GM18858 (cell line): Measurements from ENCODE around the gene STARD8.
"Not testable (repeated sequence)": the region's sequence is repeated elsewhere in the genome, so short reads cannot be mapped to it uniquely, and the experiment has no call there.

ENCODE experiments used
- ATAC-seq: cut with Tn5 transposase; IDR thresholded peaks from one replicate; pipeline ENCODE4 v1.9.1; 2021; ENCODE audit not compliant: unreplicated experiment

STARD8 gene

DNA sequence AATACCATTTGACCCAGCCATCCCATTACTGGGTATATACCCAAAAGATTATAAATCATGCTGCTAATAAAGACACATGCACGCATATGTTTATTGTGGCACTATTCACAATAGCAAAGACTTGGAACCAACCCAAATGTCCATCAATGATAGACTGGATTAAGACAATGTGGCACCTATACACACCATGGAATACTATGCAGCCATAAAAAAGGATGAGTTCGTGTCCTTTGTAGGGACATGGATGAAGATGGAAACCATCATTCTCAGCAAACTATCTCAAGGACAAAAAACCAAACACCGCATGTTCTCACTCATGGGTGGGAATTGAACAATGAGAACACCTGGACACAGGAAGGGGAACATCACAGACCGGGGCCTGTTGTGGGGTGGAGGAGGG is 9.0 kb downstream of the STARD8 start:
- not testable (repeated sequence) for ATAC-seq

DNA sequence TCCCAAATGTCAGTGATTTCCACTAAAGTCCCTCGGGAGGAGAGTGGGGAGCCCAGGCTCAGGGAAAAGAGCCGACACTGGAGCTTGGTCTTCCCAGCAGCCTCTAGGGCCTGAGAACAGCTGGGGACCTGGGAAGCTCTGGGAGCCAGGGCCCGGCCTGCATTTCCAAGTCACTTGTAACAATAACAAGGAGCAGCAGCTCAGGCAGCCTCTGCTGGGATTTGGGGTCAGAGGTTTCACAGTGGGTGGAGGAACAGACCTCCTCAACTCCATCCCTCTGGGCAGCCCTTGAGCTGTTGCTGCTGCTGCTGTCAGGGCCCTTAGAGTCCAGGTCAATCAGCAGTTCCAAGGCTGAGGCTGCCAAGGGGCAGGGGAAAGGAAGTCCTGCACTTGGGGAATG is 11.1 kb downstream of the STARD8 start:
- ATAC-seq: no peak

DNA sequence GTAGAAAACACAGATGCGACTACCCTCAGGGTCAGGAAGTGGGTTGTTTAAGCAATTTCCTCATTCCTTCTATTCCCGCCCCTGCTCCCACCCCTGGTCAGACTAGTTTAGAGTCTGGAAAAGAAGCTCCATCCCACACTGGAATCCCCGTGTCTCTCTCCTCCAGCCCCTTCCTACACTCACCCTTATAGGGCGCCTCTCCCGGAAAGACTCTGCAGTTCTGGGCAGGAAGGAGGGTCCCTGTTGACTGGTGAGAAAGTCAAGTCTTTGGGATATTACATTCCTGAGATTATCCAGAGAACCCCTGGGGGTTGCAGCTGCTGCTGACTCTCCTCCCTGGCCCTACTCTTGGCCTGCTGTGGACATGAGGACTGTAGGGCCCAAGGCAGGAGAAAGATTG is 11.9 kb downstream of the STARD8 start:
- ATAC-seq: no peak

DNA sequence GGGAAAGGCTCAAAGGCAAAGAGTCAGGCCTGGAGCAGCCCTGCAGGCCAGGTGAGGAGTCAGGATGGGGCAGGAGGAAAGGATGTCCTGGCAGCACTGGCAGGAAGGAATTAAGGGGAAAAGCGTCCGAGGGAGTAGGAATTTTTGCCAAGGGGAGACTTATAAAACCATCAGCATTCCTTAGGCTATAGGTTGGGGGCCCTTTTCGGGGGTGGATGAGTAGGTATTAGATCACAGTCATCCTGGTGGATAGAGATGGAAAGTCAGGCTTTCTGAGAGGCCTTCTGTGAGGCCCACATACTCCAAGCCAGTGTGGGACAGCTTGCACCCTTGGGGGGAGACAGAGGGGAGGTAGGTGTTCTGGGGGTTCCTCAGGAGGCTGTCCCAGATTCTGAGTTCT is 12.3 kb downstream of the STARD8 start:
- ATAC-seq: no peak

DNA sequence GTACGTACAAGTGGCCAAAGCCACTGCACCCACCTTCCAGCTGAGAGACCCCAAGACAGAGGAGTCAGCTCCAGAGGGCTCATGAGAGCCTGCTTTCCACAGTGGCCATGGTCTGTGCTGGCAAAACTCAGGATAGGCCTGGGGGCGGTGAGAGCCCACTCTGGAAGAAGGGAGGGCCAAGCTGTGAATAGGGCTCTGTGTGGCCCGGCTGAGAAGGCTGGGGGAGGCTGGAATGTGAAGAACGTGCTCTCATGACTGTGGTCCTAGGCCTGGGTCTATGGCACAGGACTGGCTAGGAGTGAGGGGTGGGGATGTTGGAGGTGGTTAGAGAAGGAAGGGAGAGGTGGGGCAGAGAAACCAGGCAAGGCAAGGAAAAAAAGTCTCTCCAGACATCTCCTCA is 13.3 kb downstream of the STARD8 start:
- ATAC-seq: no peak

DNA sequence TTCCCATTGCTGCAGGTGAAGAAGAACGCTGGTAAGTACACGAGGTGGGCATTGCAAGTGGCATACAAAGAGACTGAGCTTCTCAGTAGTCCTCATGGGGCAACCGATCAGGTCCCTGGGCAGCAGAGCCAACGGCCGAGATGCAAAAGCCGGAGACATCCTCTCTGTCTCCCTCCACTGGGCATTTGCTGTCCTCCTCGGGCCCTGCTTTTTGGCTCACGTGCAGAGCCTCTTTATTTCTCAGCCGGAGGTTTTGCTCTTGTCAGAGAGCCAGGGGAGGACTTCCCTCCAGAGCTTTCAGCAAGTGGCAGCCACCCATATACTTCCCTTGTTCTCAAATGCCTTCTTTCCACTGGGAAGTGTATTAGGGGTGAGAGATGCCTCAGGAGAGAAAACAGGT is 18.0 kb downstream of the STARD8 start:
- ATAC-seq: no peak

DNA sequence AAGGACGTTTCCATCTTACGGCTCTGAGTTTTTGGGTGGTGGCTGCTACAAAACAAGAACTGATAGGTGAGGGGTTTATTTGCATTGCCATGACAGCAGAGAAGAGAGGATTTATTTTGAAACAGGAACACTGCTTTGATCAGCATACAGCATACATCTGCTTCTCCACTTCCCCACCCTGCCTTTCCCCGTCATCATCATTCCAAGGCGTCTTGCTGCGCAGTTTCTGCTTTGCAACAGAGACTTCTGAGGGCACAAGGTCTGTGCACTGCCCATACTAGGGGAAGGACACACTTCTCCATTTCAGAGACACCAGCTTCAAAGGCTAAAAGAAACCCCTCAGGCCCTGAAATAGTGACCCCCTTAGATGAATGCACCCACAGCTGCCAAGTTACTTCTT is 19.1 kb downstream of the STARD8 start:
- no peak for ATAC-seq

DNA sequence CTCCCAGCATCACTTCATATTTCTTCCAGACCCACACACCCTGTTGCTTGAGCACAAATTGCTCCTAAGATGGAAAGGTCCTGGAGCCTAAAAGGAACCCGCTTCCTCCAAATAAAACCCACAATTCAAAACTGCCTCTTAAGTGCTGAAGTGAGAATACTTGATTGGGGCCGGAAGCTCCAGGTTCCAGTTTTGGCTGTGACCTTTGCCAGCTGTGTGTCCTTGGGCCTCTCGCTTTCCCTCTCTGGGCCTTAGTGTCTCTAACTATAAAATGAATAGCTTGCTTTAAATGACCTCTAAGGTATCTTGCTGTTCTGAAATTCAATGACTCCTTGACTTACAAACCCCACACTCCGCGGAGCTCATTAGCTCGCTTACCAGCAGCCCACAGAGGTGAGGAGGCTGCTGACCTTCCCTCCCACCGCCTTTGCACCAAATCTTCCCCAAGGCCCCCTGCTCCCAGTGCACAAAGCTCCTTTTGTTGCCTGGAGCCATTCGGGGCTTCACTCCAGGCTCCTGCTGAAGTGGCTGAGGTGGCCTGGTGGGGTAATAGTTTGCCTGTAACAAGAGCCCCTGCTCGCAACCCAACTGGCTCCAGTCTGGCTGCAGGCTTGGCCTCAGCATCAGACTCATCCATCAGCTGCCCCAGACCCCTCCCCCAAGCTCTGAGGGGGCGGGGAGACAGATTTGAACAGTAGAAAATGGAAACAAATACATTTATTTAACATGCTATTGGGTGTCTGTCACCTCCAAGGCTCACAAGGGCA is 21.8 kb downstream of the STARD8 start:
- no peak for ATAC-seq

DNA sequence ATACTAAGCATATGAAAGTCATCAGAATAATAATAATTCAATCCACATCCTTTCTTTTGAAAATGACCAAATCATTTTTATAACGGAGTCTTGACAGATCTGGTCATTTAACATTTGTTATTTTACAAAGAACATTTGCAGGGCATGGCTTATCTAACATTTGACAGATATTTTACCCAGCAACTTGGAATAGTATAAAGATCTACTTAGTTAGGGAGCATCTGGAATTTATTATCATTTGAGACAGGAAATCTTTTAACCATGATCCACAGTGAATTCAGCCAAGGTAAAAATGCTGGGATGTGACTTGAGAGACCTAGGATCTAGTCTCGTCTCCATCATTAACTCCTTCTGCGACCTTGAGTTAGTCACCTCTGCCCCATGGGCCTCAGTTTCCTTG is 22.4 kb downstream of the STARD8 start:
- ATAC-seq: no peak

DNA sequence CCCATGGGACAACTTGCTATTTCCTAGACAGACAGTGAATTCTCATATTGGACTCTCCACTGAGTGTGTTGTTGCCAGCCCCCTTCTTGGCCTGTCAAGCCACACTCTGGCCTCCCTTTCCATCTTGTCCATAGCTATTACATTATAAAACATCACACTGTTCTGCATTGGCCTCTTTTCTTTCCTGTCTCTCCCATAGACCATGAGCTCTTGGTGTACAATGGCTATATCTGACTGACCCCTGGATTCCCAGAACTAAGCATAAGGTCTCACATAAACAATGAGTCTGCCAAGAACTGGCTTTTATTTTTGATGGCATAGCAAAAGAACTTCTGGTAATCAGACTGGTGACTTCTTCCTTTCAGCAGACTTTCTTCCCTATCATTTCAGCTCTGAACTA is 23.8 kb downstream of the STARD8 start:
- no peak for ATAC-seq

DNA sequence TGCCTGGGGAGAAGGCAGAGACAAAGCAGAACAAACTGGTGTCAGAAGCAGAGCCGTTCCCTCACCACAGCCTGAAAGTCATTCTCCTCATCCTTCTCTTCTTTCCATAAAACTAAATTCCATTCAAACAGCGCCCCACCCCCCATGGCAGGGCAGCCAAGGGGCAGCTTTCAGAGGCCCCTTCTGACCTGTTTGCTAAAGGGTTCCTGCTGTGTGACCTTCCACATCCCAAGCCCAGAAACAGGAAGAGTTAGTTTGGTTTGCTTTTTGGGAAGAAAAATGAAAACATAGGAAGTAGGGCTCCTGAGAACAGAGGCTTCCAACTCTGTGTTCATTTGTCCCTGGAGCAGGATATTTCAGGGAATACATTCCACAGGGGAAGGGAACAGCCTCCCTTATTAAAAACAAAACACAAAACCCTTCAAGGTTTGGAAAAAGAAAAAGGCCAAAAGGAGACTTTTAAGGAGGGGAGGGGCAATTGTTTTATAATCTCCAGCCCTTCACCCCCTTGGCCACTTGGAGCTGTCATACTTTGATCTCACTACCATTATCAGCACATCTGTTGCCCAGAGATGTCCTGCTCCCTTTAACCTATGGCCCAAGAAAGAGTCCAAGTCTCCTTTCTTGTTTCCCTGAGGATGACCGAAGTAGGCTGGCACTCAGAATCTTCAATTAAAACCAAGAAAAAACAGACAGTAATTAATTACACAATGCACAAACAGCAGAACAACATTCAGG is 25.3 kb downstream of the STARD8 start:
- ATAC-seq: no peak

DNA sequence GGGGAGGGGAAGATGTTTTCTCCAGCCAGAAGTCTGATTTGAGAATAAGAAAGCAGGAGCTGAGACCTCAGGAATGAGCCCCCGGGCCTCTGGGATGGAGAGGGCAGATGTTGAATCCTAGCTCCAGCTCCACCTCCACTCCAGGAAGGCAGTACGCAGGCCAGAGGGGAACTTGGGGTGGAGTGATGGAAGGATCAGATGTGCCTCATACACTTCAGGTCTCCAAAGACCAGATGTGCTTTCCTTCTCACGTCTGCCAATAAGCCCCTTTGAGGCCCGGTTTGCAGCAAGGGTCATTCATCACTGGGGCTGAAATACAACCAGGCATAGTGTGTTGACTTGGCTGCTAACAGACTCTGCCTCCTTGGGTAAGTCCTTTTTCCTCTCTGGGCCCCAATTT is 28.1 kb downstream of the STARD8 start:
- no peak for ATAC-seq

DNA sequence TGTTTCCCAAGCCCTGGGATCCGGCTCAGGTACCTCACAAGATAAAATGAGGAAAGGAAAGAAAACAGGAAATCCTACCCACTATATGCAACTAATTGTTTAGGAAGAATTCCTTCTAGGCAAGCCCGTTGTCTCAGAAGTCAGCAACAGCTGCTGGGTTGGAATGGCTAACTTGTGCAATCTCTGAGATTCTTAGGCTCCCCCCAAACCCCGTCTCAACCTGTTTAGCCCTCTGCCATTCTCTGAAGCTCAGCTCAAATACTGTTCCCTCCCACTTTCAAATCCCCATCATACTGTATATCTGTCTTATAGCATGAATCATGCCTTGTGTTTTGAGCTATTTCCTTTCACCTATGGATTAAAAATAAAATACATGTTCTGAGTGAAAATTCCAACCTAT is 28.9 kb downstream of the STARD8 start:
- ATAC-seq: no peak

DNA sequence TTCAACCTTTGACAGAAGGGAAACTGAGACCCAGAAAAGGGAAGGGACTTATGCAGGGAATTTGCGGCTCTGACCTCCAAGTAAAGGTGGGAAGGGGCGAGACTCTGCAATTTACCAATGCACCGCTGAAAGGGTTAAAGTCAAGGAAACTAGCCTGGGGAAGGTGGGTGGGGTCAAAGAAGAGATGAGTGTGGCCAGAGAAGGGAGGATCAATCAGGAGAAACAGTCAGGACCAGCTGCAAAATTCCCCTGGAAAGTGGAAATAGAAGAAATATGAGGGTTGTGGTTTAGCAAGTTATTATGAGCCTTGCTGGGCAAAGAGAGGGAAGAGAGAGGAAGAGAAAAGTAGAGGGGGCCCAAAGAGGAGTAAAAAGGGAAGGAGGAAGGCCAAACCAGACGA is 30.5 kb downstream of the STARD8 start:
- ATAC-seq: no peak

DNA sequence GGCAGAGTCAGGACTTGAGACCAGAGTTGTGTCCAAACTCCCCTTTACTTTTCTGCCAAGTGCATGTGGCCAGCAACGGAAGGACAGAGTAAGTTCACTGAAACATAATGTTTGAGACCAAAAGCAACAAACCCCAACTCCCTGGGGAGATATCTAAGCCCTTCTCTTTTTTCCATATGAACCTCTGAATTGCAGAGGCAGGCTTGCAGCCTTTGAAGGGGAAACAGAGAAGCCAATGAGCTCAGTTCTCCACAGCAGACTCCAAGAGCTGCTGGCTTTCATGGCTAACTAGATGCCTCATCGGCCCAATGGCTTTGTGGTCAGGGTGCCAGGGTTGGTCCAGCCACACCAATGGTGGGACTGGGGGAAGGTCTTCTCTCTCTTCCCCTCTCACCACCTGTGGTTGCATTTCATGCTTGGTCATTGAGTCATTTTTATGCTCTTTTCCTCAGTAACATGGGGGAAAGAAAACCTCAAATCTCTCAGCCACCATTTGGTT is 34.0 kb downstream of the STARD8 start:
- peak; percentile 46 for ATAC-seq

DNA sequence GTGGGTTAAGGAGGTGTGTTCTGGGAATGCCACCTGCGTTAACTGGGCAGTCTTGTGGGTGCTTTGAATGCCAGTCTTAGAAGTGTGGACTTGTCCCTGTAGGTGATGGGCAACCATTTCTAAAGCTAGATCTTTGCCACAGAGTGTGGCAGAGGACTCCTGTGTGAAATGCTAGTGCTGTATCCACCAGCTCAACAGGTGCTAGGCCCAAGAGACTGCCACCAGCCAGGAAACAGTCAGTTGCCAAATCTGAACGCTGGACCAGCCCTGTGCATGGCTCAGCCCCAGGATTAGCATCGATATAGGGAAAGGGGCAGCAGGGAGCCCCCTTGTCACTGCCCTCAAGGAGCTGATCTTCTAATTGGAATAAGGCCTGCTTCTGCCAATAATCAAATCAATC is 35.3 kb downstream of the STARD8 start:
- ATAC-seq: no peak

DNA sequence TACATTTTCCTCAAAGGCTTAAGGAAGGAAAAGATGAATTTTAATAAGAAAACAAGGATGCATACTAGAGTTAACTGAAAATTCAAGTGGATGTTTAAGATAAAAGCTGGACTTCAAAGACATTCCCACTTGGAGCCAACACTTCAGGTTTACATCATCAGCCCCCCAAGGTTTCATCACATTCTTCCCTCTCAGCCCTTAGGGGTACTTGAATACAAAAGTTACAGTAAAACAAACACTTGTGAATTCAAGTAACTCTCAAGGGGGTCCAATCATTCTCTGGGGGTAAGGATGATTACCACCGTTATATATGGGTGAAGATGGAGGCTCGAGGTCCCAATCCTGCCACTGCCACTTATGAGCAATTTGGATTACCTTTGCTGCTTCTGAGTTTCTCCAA is 36.1 kb downstream of the STARD8 start:
- no peak for ATAC-seq

DNA sequence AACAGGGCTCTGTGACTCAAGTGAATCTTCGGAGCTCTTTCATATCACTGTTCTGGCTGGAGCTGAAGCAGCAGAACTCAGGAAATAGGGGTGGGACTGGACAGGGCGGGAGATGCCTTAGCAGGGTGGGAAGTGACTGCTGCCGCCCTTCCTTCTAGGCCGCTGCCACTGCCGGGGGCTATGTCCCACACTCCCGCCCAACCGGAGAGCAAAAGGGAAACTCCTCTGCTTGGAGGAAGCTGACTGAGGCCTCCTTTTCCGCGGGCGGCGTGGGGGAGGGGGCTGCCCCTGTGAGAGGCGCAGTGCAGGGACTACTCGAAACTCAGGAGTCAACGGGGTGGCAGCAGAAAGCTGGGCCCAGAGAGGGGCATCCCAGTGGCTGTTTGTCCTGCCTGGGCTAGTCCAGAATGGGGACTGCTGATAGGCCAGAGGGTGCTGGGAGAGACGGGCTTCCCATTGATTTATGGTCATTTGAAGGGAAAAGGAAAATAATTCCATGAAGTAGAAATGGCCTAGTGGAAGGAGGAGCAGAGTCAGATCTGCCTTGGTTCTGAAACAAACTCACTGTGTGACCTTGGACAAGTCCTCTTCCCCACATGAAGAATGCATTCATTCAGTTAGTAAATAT is 36.9 kb downstream of the STARD8 start:
- no peak for ATAC-seq

DNA sequence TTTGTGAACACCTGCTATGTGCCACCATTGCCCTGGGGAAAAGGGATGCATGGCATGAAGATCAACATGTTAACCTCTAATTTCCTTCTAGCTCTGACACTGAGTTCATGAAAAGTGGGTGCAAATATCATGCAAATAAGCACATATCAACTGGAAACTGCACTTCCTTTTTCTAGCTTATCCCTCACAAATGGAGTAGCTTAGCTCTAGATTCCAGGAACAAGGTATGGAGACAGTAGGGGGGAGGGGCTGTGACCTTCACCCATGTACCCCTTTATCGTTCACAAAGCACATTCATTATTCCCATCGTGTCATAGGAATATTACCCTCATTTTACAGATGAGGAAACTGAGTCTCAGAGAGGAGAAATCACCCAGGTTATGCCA is 37.4 kb downstream of the STARD8 start:
- ATAC-seq: no peak

DNA sequence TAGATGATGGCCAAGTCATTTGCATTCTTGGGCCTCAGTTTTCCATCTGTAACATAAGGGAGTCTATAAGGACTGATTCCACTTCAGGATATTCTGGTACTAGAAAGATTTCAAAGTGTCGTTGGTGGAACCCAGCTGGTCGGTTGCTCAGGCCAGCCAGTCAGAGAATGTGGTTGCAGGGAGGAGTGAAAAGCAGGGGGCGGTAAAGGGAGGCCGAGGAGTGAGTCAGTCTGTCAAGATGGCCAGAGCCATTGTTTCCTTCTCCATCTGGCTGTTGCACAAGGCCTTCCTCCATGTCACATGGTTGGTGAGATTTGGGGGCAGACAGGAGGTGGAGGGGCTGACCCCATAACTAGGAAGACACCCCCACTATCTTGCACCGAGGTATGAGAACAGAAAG is 38.2 kb downstream of the STARD8 start:
- ATAC-seq: no peak

DNA sequence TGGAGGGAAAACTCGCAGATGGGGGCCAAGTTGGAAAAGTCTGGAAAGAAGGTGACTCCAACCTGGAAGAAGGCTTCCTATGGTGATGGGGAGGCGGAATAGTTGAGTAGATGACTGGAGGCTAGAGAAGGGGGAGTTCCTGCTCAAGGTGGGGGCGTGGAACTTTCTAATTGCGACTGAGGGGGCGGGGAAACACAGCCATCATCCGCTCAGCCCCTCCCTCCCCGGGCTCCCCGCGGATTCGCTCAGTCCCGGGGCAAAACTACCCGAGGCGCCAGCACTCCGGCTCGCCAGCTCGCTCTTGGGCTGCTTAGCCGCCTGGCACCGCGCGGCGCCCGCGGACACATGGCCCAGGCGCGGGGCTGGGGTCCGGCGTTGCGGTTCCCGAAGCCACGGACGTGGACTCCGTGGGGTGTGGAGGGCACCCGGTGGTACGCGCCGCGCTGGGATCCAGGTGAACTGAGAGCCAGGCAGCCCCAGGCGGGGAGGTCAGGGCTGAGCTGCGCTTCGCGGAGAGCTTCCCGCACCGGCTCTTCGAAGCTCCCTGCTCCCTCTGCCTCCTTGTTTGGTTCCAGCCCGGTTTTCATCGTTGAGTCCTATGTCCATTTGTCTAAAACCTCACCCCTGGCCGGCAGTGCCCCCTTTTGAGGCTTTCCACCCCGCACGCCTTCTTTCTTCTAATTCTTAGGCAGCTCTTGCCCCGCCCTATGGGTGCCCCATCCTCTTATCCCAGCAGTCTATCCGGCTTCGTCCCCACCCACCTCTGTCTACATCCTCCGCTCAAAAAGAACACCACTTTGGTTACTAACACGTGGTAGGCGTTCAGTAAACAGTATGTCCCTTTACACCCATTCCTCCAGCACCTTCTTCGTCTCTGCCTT is 38.9 kb downstream of the STARD8 start:
- no peak for ATAC-seq
